ENCODE data around the gene PTPRD.

DNA sequence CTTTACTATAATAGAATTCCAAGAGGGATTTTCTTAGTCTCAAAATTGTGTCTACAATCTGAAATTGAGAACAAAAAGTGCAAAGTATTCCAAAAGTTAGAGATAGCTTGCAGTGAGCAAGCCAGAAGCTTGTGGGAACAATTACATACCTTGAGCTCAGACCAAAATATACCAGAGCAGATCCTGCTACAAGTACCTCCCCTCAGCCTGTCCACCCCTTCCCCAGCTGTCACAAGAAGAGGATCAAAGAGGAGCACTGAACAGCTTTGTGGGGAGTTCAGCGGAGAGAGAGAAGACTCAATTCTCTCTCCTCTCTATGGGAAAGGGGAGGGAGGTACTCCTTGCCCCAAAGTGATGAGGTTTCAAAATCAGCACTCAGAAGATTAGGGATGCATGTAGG is 1944.1 kb downstream of the PTPRD start:
- TF ChIP-seq CTCF (IDR thresholded peaks at IDR 0.05) (no peak), POLR2A (IDR thresholded peaks at IDR 0.05) (no peak)

All from thyroid gland (tissue), 4 donors.